ENCODE results near the gene POTEJ. TPM values are rescaled to one million over a fixed set of nuclear protein-coding genes. Genes with fewer than 3 reads are reported as not detected.

POTEJ gene
- not detected in 2 replicates for total RNA-seq

GRCh38 chr2:130611140-130611539 is at the start of gene POTEJ:
Gene POTEJ, plus strand, starts transcription at chr2:130611440. Its CDS starts 93 bp downstream, at chr2:130611533.

DNA sequence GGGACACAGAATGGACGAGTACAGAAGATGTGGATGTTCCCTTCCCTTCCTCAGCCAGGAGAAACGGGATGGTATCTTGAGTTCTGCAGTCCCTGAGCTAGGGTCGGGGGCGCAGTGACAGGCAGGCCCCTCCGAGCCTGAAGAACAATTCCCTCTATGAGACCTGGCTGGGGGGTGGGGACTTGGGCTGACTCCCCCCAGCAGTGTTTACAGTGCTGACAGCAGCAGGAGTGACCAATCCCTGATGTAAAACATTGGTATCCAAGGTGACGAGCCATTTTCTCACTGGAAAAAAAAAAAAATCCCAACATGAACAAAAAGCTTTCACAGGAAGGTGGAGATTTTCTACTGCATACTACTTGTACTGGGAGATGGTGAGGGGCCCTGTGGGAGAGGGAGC is 11.8 kb upstream of the POTEJ start, which contains the start of gene CFC1:
Gene CFC1, minus strand, starts transcription at position 183 of the 400 bp plus-strand sequence. CDS start 288 bp downstream, outside the sequence.

Small RNAs within 50 kb of the gene (small RNA-seq; reads per million reads assigned to genes)
- gene RF00017 (not detected), gene RNU6-848P (not detected)

Other genes with a start within 250 kb of the POTEJ start
- gene POTEI, start 102.1 kb upstream of the POTEJ start, total RNA-seq: not detected in 2 replicates
- gene CFC1B, start 90.2 kb upstream of the POTEJ start, total RNA-seq: not detected in 2 replicates
- not detected in 2 replicates for gene CFC1, start 11.9 kb upstream of the POTEJ start, total RNA-seq
- not detected in 2 replicates for gene GPR148, start 117.6 kb downstream of the POTEJ start, total RNA-seq
- gene AMER3, start 144.1 kb downstream of the POTEJ start, total RNA-seq: not detected in 2 replicates
- gene ARHGEF4, start 225.5 kb downstream of the POTEJ start, total RNA-seq: 4.7 and 5.9 TPM in 2 replicates

All from placental epithelial cell (primary cell).